Body of pancreas (tissue), 4 donors: ENCODE measurements around the gene VAPA.

Source experiments
- POLR2A ChIP-seq, 3 donors: fragments of 450-650 bp; IDR thresholded peaks; one replicate each; pipeline ENCODE4 v1.6.1; 2016; ENCODE audit warnings: antibody characterized with exemption in 3 of 3, mild to moderate bottlenecking in 2 of 3
- TF ChIP-seq, protein P1 (sequence below), 7 experiments: fragments of 450-650 bp in 4 of 7; fragments of 200-600 bp in 3 of 7; sonication (generic) in 3 of 7; IDR thresholded peaks; one replicate each; pipeline ENCODE4 v1.5.1; 2016 to 2019; ENCODE audit warnings: antibody characterized with exemption in 7 of 7

DNA sequence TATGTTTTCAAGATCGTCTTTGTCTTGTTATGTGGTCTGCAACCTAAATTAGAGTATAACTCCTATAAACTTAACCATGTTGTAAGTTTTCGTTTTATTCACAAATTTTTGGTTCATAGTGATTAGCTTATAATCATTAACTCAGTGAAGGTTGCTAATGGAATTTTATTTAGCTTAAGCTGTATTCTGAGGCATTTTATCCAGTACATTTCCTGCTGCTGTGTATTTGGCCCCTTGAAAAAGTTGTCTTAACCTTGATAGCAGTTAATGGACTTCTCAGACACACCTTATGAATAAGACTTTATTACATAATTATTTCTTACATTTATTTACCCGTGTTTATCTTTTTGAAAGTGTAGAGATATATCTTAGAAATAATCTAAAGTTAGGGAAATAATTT, 20.5 kb downstream of the VAPA start:
- TF ChIP-seq, protein P1, sequence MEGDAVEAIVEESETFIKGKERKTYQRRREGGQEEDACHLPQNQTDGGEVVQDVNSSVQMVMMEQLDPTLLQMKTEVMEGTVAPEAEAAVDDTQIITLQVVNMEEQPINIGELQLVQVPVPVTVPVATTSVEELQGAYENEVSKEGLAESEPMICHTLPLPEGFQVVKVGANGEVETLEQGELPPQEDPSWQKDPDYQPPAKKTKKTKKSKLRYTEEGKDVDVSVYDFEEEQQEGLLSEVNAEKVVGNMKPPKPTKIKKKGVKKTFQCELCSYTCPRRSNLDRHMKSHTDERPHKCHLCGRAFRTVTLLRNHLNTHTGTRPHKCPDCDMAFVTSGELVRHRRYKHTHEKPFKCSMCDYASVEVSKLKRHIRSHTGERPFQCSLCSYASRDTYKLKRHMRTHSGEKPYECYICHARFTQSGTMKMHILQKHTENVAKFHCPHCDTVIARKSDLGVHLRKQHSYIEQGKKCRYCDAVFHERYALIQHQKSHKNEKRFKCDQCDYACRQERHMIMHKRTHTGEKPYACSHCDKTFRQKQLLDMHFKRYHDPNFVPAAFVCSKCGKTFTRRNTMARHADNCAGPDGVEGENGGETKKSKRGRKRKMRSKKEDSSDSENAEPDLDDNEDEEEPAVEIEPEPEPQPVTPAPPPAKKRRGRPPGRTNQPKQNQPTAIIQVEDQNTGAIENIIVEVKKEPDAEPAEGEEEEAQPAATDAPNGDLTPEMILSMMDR (IDR thresholded peaks at IDR 0.05), result no peak
- TF ChIP-seq POLR2A (IDR thresholded peaks at IDR 0.05), result no peak
